K562 (cell line): Measurements from ENCODE around the gene TMTC2. TPM values are rescaled to one million over a fixed set of nuclear protein-coding genes. Genes with fewer than 3 reads are reported as not detected.

Experiments
- BRD4 ChIP-seq: fragments of 200-600 bp; sonication (generic); IDR thresholded peaks from 2 replicates; pipeline ENCODE4 v1.6.1; 2017; ENCODE audit warnings: inconsistent platforms
- CEBPG ChIP-seq, 3 experiments: fragments of 200-800 bp in 1 of 3; sonication (Bioruptor generic) in 1 of 3; sonication (generic) in 1 of 3; formaldehyde crosslinking in 1 of 3; IDR thresholded peaks in 2 of 3; conservative IDR thresholded peaks in 1 of 3; 2 replicates each; pipeline versions ENCODE4 v1.6.1 to v1.8.0; 2016 to 2022; ENCODE audit warnings: missing compliant biosample characterization in 2 of 3, missing genetic modification characterization in 2 of 3, mild to moderate bottlenecking in 1 of 3, missing genetic modification reagents in 1 of 3
- CHCHD3 ChIP-seq: fragments of 250-450 bp; sonication (Bioruptor Pico); IDR thresholded peaks from 2 replicates; pipeline ENCODE4 v2.1.2; 2022; ENCODE audit warnings: mild to moderate bottlenecking
- CTCF ChIP-seq, 3 experiments: IDR thresholded peaks in 2 of 3; conservative IDR thresholded peaks in 1 of 3; 2 replicates each; pipeline ENCODE4 v1.5.1; 2011 to 2012; ENCODE audit warnings: low read length in 3 of 3, mild to moderate bottlenecking in 3 of 3, control low read depth in 2 of 3, improper control_type of control experiment in 1 of 3, inconsistent platforms in 1 of 3, low read depth in 1 of 3, mixed read lengths in 1 of 3, moderate library complexity in 1 of 3; ENCODE audit not compliant: insufficient read depth in 2 of 3
- FOSL1 ChIP-seq: fragments of 200-800 bp; sonication (Bioruptor generic); conservative IDR thresholded peaks from 2 replicates; pipeline ENCODE4 v1.6.1; 2016; ENCODE audit warnings: missing genetic modification characterization, missing compliant biosample characterization
- MTA2 ChIP-seq: fragments of 450-650 bp; IDR thresholded peaks from 2 replicates; pipeline ENCODE4 v1.6.1; 2016; ENCODE audit warnings: low read depth
- NCOA1 ChIP-seq: fragments of 450-650 bp; IDR thresholded peaks from 2 replicates; pipeline ENCODE4 v1.6.1; 2016; ENCODE audit warnings: low read depth
- PHF8 ChIP-seq: fragments of 200-600 bp; sonication (generic); IDR thresholded peaks from 2 replicates; pipeline ENCODE4 v1.6.1; 2012; ENCODE audit warnings: mixed run types, mild to moderate bottlenecking, inconsistent platforms, low read length, moderate library complexity, borderline replicate concordance
- SP2 ChIP-seq: IDR thresholded peaks from 2 replicates; pipeline ENCODE4 v1.6.1; 2011; ENCODE audit warnings: mild to moderate bottlenecking, low read depth, low read length, moderate library complexity; ENCODE audit not compliant: poor library complexity, severe bottlenecking; ENCODE audit errors: extremely low read depth
- THRA ChIP-seq: fragments of 450-650 bp; IDR thresholded peaks from 2 replicates; pipeline ENCODE4 v1.6.1; 2017; ENCODE audit warnings: mild to moderate bottlenecking, moderate library complexity
- ZEB2 ChIP-seq: fragments of 450-650 bp; IDR thresholded peaks from 2 replicates; pipeline ENCODE4 v1.6.1; 2016
- ZNF407 ChIP-seq: fragments of 450-650 bp; IDR thresholded peaks from 2 replicates; pipeline ENCODE4 v1.6.1; 2016; ENCODE audit warnings: low read depth
- ZNF583 ChIP-seq: fragments of 250-450 bp; sonication (Bioruptor Pico); IDR thresholded peaks from 2 replicates; pipeline ENCODE4 v1.4.0; 2020
- ZSCAN29 ChIP-seq: fragments of 450-650 bp; IDR thresholded peaks from 2 replicates; pipeline ENCODE4 v1.6.1; 2017
- polyA plus RNA-seq, 8 experiments: library from polyadenylated mRNA; depleted of rRNA in 4 of 8; stranded (reverse) in 5 of 8; unstranded in 3 of 8; fragments of >200 nt; fragmentation: Nextera tagmentation in 2 of 8; fragmentation: Illumina TruSeq in 1 of 8; extraction: Ambion mirVana in 2 of 8; extraction: Trizol in 1 of 8; gene quantifications; 2 replicates each; pipeline versions ENCODE4 v1.2.1 to v1.2.3, GENCODE V29; 2011 to 2014; ENCODE audit warnings: inconsistent platforms in 1 of 8, missing spikeins in 1 of 8
- total RNA-seq, 7 experiments: library from RNA; depleted of rRNA in 6 of 7; stranded (reverse); fragments of >200 nt in 6 of 7; fragmentation: Illumina TruSeq in 2 of 7; extraction: Trizol in 2 of 7; gene quantifications; 2 replicates each; pipeline versions ENCODE4 v1.2.1 to v1.2.3, GENCODE V29; 2011 to 2021; ENCODE audit warnings: low replicate concordance in 1 of 7

TMTC2 gene
- total and polyA plus RNA-seq, 9 of the 15 experiments (the other 6 are each of a cell fraction or from before 2014, with no cell fraction given) = 0.29 to 1.1 (median 0.55) TPM

- TF ChIP-seq PHF8 (no peak), ZNF583 (CRISPR knock-in tag) (no peak), CEBPG (CRISPR knock-in tag; IDR thresholded peaks at IDR 0.05) (no peak), CEBPG (tag; conservative IDR thresholded peaks at IDR 0.05 in 1 of 2, IDR thresholded peaks at IDR 0.05 in 1 of 2) (peak in 1 of 2 experiments; percentile 36; a peak in 1 of 4 replicates), THRA (0 out of 2 replicates have a peak, but pooled peaks have one; percentile 46), CHCHD3 (CRISPR knock-in tag) (no peak), ZNF407 (no peak), FOSL1 (tag) (no peak; the same call in none of the 2 replicates), BRD4 (no peak), CTCF (IDR thresholded peaks at IDR 0.05 in 2 of 3, conservative IDR thresholded peaks at IDR 0.05 in 1 of 3; ENCODE audit: insufficient read depth in 2 of 3, low read depth in 1 of 3, low read length in 3 of 3) (no peak), MTA2 (peak; percentile 96), SP2 (no peak), ZEB2 (peak; percentile 85), NCOA1 (peak; percentile 92), ZSCAN29 (no peak)
These were observed 486.4 kb downstream of the TMTC2 start (continued) for GRCh38 chr12:83172866-83173649.
